ENCODE measurements around the gene VSTM2B. TPM values are rescaled to one million over a fixed set of nuclear protein-coding genes. Genes with fewer than 3 reads are reported as not detected.

VSTM2B gene
- total RNA-seq = 0.47 and 1.2 TPM in 2 replicates
- 0.34 and 1.1 TPM in 2 replicates for polyA plus RNA-seq

DNA sequence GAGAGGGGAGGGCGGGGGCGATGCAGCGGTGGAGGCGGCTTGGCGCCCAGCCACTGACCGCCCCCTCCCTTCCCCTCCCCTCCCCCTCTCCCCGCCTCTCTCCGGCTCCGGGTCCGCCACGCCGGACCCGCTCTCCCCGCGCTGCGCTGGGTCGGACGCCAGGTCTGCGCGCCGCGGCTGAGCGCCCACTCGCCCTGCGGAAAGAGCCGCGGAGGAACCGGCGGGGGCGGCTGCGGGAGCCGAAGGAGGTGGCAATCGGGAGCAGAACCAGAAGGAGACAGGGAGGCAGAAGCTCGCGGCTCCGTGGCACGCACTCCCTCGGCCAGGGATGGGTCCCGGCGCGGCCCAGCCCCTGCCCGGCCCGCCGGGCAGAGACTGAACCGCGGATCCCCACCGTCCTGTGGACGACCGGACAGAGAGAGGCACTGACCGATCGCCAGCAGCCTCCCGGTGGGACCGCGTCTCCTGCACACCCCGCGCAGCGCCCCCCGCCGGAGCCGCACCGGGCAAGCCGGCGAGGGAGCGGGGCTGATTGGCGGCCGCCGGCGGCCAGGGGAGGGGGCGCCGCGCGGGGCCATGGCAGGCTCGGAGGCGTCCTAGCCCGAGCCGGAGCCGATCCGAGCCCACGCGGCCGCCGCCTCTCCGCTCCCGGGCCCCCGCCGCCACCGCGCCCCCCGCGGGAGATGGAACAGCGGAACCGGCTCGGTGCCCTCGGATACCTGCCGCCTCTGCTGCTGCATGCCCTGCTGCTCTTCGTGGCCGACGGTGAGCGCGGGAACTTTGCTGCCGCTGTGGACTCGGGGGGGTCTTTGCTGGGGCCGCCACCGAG is at the start of gene VSTM2B:
VSTM2B (plus strand) TSS at position 94 of the 829 bp plus-strand sequence; CDS start at position 684, 590 bp downstream.
- H3K4me3 ChIP-seq = no peak within 1 kb of the TSS
- no peaks in the 10 kb centered on the region for H3K79me2 ChIP-seq
- no peak within 1 kb of the TSS for H3K27ac ChIP-seq
- TF ChIP-seq, protein P1, sequence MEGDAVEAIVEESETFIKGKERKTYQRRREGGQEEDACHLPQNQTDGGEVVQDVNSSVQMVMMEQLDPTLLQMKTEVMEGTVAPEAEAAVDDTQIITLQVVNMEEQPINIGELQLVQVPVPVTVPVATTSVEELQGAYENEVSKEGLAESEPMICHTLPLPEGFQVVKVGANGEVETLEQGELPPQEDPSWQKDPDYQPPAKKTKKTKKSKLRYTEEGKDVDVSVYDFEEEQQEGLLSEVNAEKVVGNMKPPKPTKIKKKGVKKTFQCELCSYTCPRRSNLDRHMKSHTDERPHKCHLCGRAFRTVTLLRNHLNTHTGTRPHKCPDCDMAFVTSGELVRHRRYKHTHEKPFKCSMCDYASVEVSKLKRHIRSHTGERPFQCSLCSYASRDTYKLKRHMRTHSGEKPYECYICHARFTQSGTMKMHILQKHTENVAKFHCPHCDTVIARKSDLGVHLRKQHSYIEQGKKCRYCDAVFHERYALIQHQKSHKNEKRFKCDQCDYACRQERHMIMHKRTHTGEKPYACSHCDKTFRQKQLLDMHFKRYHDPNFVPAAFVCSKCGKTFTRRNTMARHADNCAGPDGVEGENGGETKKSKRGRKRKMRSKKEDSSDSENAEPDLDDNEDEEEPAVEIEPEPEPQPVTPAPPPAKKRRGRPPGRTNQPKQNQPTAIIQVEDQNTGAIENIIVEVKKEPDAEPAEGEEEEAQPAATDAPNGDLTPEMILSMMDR (IDR thresholded peaks at IDR 0.05; ENCODE audit: poor library complexity) = no peak
- TF ChIP-seq EZH2 (IDR thresholded peaks at IDR 0.05; ENCODE audit: borderline replicate concordance) (peak; percentile 82), EZH2phosphoT487 (IDR thresholded peaks at IDR 0.05; ENCODE audit: low read depth, severe bottlenecking, unreplicated experiment) (peak; percentile 79)
- H3K4me2 ChIP-seq = peak within 1 kb of the TSS; percentile 81
- no peaks in the 10 kb centered on the region for H4K20me1 ChIP-seq (ENCODE audit: insufficient read depth, poor library complexity, severe bottlenecking)
- H3K36me3 ChIP-seq (replicated peaks; ENCODE audit: insufficient read depth, low read depth) = no peaks in the 10 kb centered on the region
- no peak for DNase-seq (ENCODE audit: low spot score)
- no peaks in the 10 kb centered on the region for H3K9me2 ChIP-seq (replicated peaks; ENCODE audit: insufficient read depth)
- H3K4me1 ChIP-seq (ENCODE audit: insufficient read depth) = peaks cover 11% of the 10 kb centered on the region
- no peak within 1 kb of the TSS for H2AFZ ChIP-seq
- peaks cover 89% of the 10 kb centered on the region for H3K27me3 ChIP-seq
- 3% methylated on average over 41 of the region's 104 CpGs for WGBS (ENCODE audit: low lambda C conversion rate, missing lambda C conversion rate)
- no peaks in the 10 kb centered on the region for H3K9me3 ChIP-seq (ENCODE audit: low read depth)

DNA sequence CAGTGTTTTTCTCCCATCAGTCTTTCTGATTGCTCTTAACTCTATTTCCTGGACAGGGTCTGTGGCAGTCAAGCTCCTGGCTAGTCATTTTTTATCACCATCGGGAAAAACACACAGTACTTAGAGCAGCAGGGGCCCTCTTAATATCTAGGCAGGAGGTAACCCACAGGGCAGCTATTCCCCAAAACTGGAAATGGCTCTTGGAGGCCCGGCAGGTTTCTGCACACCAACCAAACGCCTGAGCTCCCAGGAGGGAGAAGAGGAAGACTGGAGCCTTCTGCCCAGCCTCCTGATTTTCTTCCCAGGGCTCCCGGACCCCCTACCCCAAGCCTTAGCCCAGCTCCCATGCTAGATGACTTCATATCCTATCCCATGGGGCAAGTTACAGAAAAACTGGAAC is 49.3 kb upstream of the VSTM2B start:
- H3K4me1 ChIP-seq (ENCODE audit: insufficient read depth) = no peaks in the 10 kb centered on the region
- H3K27me3 ChIP-seq = peaks cover 6% of the 10 kb centered on the region
- no peak overlapping the region for H3K4me3 ChIP-seq
- H3K36me3 ChIP-seq (replicated peaks; ENCODE audit: insufficient read depth, low read depth) = no peaks in the 10 kb centered on the region
- no peak overlapping the region for H3K27ac ChIP-seq
- TF ChIP-seq EZH2 (IDR thresholded peaks at IDR 0.05; ENCODE audit: borderline replicate concordance) (no peak), EZH2phosphoT487 (IDR thresholded peaks at IDR 0.05; ENCODE audit: low read depth, severe bottlenecking, unreplicated experiment) (no peak)
- TF ChIP-seq, protein P1 (IDR thresholded peaks at IDR 0.05; ENCODE audit: poor library complexity) = no peak
- no peak for DNase-seq (ENCODE audit: low spot score)
- no peak overlapping the region for H2AFZ ChIP-seq
- no peak overlapping the region for H3K4me2 ChIP-seq
- H4K20me1 ChIP-seq (ENCODE audit: insufficient read depth, poor library complexity, severe bottlenecking) = no peaks in the 10 kb centered on the region
- no peaks in the 10 kb centered on the region for H3K79me2 ChIP-seq
- H3K9me3 ChIP-seq (ENCODE audit: low read depth) = no peaks in the 10 kb centered on the region
- no peaks in the 10 kb centered on the region for H3K9me2 ChIP-seq (replicated peaks; ENCODE audit: insufficient read depth)
- WGBS (ENCODE audit: low lambda C conversion rate, missing lambda C conversion rate) = 62% methylated on average over 4 of the region's 4 CpGs

DNA sequence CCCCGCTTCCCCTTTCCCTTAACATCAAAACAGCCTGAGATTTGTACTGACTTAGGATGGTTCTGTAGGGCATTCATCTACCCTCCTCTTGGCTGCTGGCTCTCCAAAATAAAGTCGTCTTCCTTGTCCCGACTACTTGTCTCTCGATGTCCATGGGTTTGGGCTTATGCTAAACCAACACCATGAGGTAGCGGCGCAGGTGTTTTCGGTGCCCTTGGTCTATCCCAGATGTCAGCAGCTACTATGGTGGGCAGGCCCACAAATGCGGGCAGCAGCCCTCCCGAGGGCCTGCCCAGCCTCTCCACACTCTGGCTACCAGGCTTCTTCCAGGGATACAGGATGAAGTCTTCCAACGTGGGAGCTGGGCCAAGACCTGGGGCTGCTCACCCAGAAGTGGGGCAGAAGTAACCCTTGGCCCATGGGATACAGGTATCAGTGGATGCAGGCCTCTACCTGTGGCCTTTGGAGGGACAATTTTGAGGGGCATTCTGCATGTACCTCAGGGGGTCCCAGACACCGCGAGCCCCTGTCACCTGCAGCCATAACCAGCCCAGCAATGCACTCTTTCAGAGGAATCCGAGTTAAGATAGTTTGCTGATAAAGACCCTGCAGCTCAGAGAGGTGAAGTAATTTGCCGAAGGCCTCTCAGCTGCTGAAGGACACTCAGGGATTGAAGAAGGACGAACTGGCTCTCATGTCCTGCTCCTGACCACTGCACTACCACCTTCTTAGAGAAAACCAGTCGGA is 47.8 kb upstream of the VSTM2B start:
- H3K4me3 ChIP-seq = no peak overlapping the region
- H2AFZ ChIP-seq = no peak overlapping the region
- H3K9me3 ChIP-seq (ENCODE audit: low read depth) = no peaks in the 10 kb centered on the region
- H3K4me2 ChIP-seq = no peak overlapping the region
- H3K9me2 ChIP-seq (replicated peaks; ENCODE audit: insufficient read depth) = no peaks in the 10 kb centered on the region
- H3K27ac ChIP-seq = no peak overlapping the region
- H3K4me1 ChIP-seq (ENCODE audit: insufficient read depth) = no peaks in the 10 kb centered on the region
- no peaks in the 10 kb centered on the region for H3K79me2 ChIP-seq
- H4K20me1 ChIP-seq (ENCODE audit: insufficient read depth, poor library complexity, severe bottlenecking) = no peaks in the 10 kb centered on the region
- H3K36me3 ChIP-seq (replicated peaks; ENCODE audit: insufficient read depth, low read depth) = no peaks in the 10 kb centered on the region
- H3K27me3 ChIP-seq = peaks cover 3% of the 10 kb centered on the region
- DNase-seq (ENCODE audit: low spot score) = no peak
- 85% methylated on average over 16 of the region's 16 CpGs for WGBS (ENCODE audit: low lambda C conversion rate, missing lambda C conversion rate)
- TF ChIP-seq EZH2 (IDR thresholded peaks at IDR 0.05; ENCODE audit: borderline replicate concordance) (no peak), EZH2phosphoT487 (IDR thresholded peaks at IDR 0.05; ENCODE audit: low read depth, severe bottlenecking, unreplicated experiment) (no peak)
- TF ChIP-seq, protein P1 (IDR thresholded peaks at IDR 0.05; ENCODE audit: poor library complexity) = no peak
